Pancreas (tissue), 10 donors: ENCODE measurements around the gene OR10G7. TPM values are rescaled to one million over a fixed set of nuclear protein-coding genes. Genes with fewer than 3 reads are reported as not detected.

ENCODE experiments used
- ATAC-seq, 4 donors: fragments of 200-7000 bp; cut with Tn5 transposase; one replicate each; pipeline versions ENCODE4 v1.8.0 to v1.9.1; 2020; ENCODE audit warnings: mild to moderate bottlenecking in 4 of 4, moderate library complexity in 4 of 4
- DNase-seq, 6 donors: peaks; one replicate each; pipeline ENCODE4 v3.0.0-alpha.2; 2020
- FAIRE-seq: peaks from 2 replicates; lab custom pipeline; 2012; peaks lifted over from hg19 to GRCh38; lab: Jason Lieb, UNC
- H3K27ac ChIP-seq, 4 donors: fragments of 200-600 bp; sonication (generic); 1 replicate in 3 of 4; 2 replicates in 1 of 4; pipeline versions ENCODE4 v1.5.0 to v1.8.0; 2020
- H3K27me3 ChIP-seq, 4 donors: fragments of 200-600 bp; one replicate each; pipeline ENCODE4 v1.8.0; 2021
- H3K36me3 ChIP-seq, 3 donors: fragments of 200-600 bp; sonication (generic) in 1 of 3; one replicate each; pipeline versions ENCODE4 v1.5.0 to v1.8.0; 2020 to 2021
- H3K4me1 ChIP-seq, 3 donors: fragments of 200-600 bp; one replicate each; pipeline ENCODE4 v1.8.0; 2021
- H3K4me3 ChIP-seq, 4 donors: fragments of 200-600 bp; sonication (generic) in 2 of 4; one replicate each; pipeline versions ENCODE4 v1.5.0 to v1.8.0; 2020 to 2021
- H3K9me3 ChIP-seq, 4 donors: fragments of 200-600 bp; one replicate each; pipeline ENCODE4 v1.8.0; 2021
- CTCF ChIP-seq, 4 donors: fragments of 200-600 bp; sonication (generic) in 3 of 4; IDR thresholded peaks; one replicate each; pipeline versions ENCODE4 v1.5.0 to v1.8.0; 2021; ENCODE audit warnings: antibody characterized with exemption in 4 of 4
- WGBS, 2 donors: extraction: QIAGEN DNeasy Blood & Tissue Kit; methylation state at CpG; one replicate each; pipeline ENCODE4 v1.1.7; 2013; 5-methylcytosine and 5-hydroxymethylcytosine counted together
- intact Hi-C, 3 donors: fragments of 100-400 bp; cut with DNase I; formaldehyde crosslinking; loops; one replicate each; pipeline versions ENCODE4 v1.11.1 to v1.14.2; 2022
- polyA plus RNA-seq, 2 donors: library from polyadenylated mRNA; stranded (reverse); fragments of 200-250 nt; gene quantifications; one replicate each; pipeline ENCODE4 v1.2.3, GENCODE V29; 2013
- total RNA-seq, 6 donors: library from RNA; stranded (reverse); fragmentation: NEBNext Ultra II Directional in 4 of 6; extraction: Animal tissue kit (Norgen Biotek cat#: 25700) in 4 of 6; gene quantifications; one replicate each; pipeline versions ENCODE4 v1.2.1 to v1.2.4, GENCODE V29; 2021 to 2023
- donor health status: healthy with polysubstance abuse.
- donor health status: DM: no; HTN: no; CAD: no; lungs with moderate emphysema.
- donor health status: DM: no; HTN: no; CAD: no.
- donor health status: control.
- donor health status: control.
- donor health status: Bipolar disorder and iron deficiency.
- donor health status: DM: yes; HTN: yes; CAD: no.
- donor health status: DM: no; HTN: no; CAD: no.
- donor health status: DM: no; HTN: no; CAD: no.
- donor health status: DM: yes; HTN: yes; CAD: no.

Gene OR10G7
- total and polyA plus RNA-seq, 8 donors = 0.05 TPM; not detected in 7

- DNase-seq (no peak), ATAC-seq (no peak), FAIRE-seq (no peak)
- Histone ChIP-seq H3K9me3 (no peaks in the 10 kb centered on the region), H3K4me3 (no peak overlapping the region), H3K27ac (no peak overlapping the region), H3K4me1 (no peaks in the 10 kb centered on the region), H3K27me3 (no peaks in the 10 kb centered on the region), H3K36me3 (no peaks in the 10 kb centered on the region)
- intact Hi-C loops = no loop called here
- 83 to 84% methylated on average over 3 of the region's 3 CpGs for WGBS, 2 donors
- TF ChIP-seq CTCF (IDR thresholded peaks at IDR 0.05) = no peak
Measured at GRCh38 chr11:124081483-124081882, 40.4 kb upstream of the OR10G7 start.

GRCh38 chr11:124080327-124081001, 39.3 kb upstream of the OR10G7 start:
- Histone ChIP-seq H3K36me3 (no peaks in the 10 kb centered on the region), H3K9me3 (no peaks in the 10 kb centered on the region), H3K4me3 (no peak overlapping the region), H3K27me3 (no peaks in the 10 kb centered on the region), H3K4me1 (no peaks in the 10 kb centered on the region), H3K27ac (no peak overlapping the region)
- TF ChIP-seq CTCF (IDR thresholded peaks at IDR 0.05) = no peak
- ATAC-seq (no peak), FAIRE-seq (no peak), DNase-seq (no peak)
- WGBS, 2 donors = 69 to 81% methylated on average over 8 of the region's 8 CpGs
- intact Hi-C loops = no loop called here

- intact Hi-C loops = loop anchor here in 1 of 3 donors (10.0 kb wide), 2 partner anchors 255 to 515 kb away; no protein-coding TSS in a partner anchor
- 56 to 62% methylated on average over 8 of the region's 8 CpGs for WGBS, 2 donors
- Histone ChIP-seq H3K4me1 (no peaks in the 10 kb centered on the region), H3K27ac (no peak overlapping the region), H3K4me3 (no peak overlapping the region), H3K36me3 (no peaks in the 10 kb centered on the region), H3K27me3 (no peaks in the 10 kb centered on the region), H3K9me3 (no peaks in the 10 kb centered on the region)
- no peak for TF ChIP-seq CTCF (IDR thresholded peaks at IDR 0.05)
- ATAC-seq (peak in 2 of 4 donors; percentile 40 to 64), FAIRE-seq (no peak), DNase-seq (no peak)
Measured at GRCh38 chr11:124079631-124080326, 38.7 kb upstream of the OR10G7 start.

GRCh38 chr11:124078591-124078990, 37.5 kb upstream of the OR10G7 start:
- no peaks in the 10 kb centered on the region for H3K9me3 ChIP-seq
- 85 to 90% methylated on average over 2 of the region's 2 CpGs for WGBS, 2 donors
- no peaks in the 10 kb centered on the region for H3K4me1 ChIP-seq
- TF ChIP-seq CTCF (IDR thresholded peaks at IDR 0.05) = no peak
- no peak overlapping the region for H3K4me3 ChIP-seq
- no peak overlapping the region for H3K27ac ChIP-seq
- H3K27me3 ChIP-seq = no peaks in the 10 kb centered on the region
- FAIRE-seq = no peak
- no peaks in the 10 kb centered on the region for H3K36me3 ChIP-seq
- no peak for DNase-seq
- intact Hi-C loops = loop anchor here in 1 of 3 donors (10.0 kb wide), 2 partner anchors 256 to 516 kb away; no protein-coding TSS in a partner anchor
- ATAC-seq = no peak
